PC-9 (cell line): Measurements from ENCODE around the gene GALC. TPM values are rescaled to one million over a fixed set of nuclear protein-coding genes. Genes with fewer than 3 reads are reported as not detected.

Experiments used
- BruUV-seq: library from RNA; stranded (reverse); fragments of 400-500 nt; replicated peaks from 2 replicates; lab custom pipeline; 2021; lab: Mats Ljungman, UMichigan
- CTCF ChIA-PET: fragments of 300-600 bp; sonication (Branson Sonifier 250); formaldehyde crosslinking; loops from one replicate; lab custom pipeline; 2022; ENCODE audit warnings: antibody characterized with exemption; lab: Charles Lee
- POLR2A ChIA-PET: fragments of 300-600 bp; sonication (Branson Sonifier 250); formaldehyde crosslinking; loops from one replicate; lab custom pipeline; 2022; ENCODE audit warnings: antibody characterized with exemption; ENCODE audit not compliant: unreplicated experiment; lab: Charles Lee
- DNase-seq, 2 experiments: peaks; one replicate each; pipeline versions ENCODE4 v3.0.0 to v3.0.0-alpha.2; 2015 to 2022; ENCODE audit warnings: mixed read lengths in 1 of 2
- H2AFZ ChIP-seq: fragments of 200-600 bp; sonication (generic); 2 replicates; pipeline ENCODE4 v1.8.1; 2017; ENCODE audit warnings: antibody characterized with exemption
- H3F3A ChIP-seq: fragments of 200-600 bp; sonication (generic); 2 replicates; pipeline ENCODE4 v1.8.1; 2017; ENCODE audit warnings: antibody characterized with exemption, mild to moderate bottlenecking, low read depth; ENCODE audit not compliant: insufficient read depth
- H3K27ac ChIP-seq: fragments of 200-600 bp; sonication (generic); 2 replicates; pipeline ENCODE4 v1.6.1; 2016; ENCODE audit warnings: mixed run types
- H3K27me3 ChIP-seq: fragments of 200-600 bp; sonication (generic); 2 replicates; pipeline ENCODE4 v1.6.1; 2016; ENCODE audit warnings: low read depth, mixed run types; ENCODE audit not compliant: insufficient read depth
- H3K36me3 ChIP-seq: fragments of 200-600 bp; sonication (generic); 2 replicates; pipeline ENCODE4 v1.6.1; 2016; ENCODE audit warnings: low read depth, mixed run types
- H3K4me1 ChIP-seq: fragments of 200-600 bp; sonication (generic); replicated peaks from 2 replicates; pipeline ENCODE4 v1.6.1; 2016; ENCODE audit warnings: mixed run types; ENCODE audit not compliant: insufficient read depth
- H3K4me2 ChIP-seq: fragments of 200-600 bp; sonication (generic); 2 replicates; pipeline ENCODE4 v1.6.1; 2017; ENCODE audit warnings: mixed run types
- H3K4me3 ChIP-seq: fragments of 200-600 bp; sonication (generic); 2 replicates; pipeline ENCODE4 v1.6.1; 2016; ENCODE audit warnings: mixed run types
- H3K79me2 ChIP-seq: fragments of 200-600 bp; sonication (generic); 2 replicates; pipeline ENCODE4 v1.6.1; 2017; ENCODE audit warnings: low read depth, mixed run types
- H3K9me2 ChIP-seq: fragments of 200-600 bp; sonication (generic); 2 replicates; pipeline ENCODE4 v1.8.1; 2017; ENCODE audit warnings: mild to moderate bottlenecking; ENCODE audit not compliant: insufficient read depth
- H3K9me3 ChIP-seq: fragments of 200-600 bp; sonication (generic); 2 replicates; pipeline ENCODE4 v1.8.1; 2016; ENCODE audit warnings: low read depth; ENCODE audit not compliant: insufficient read depth
- H4K20me1 ChIP-seq: fragments of 200-600 bp; sonication (generic); 2 replicates; pipeline ENCODE4 v1.8.1; 2017; ENCODE audit not compliant: insufficient read depth
- CTCF ChIP-seq: fragments of 200-600 bp; sonication (generic); conservative IDR thresholded peaks from 2 replicates; pipeline ENCODE4 v1.6.1; 2017; ENCODE audit warnings: mixed run types, antibody characterized with exemption, mild to moderate bottlenecking, moderate library complexity
- EZH2 ChIP-seq: fragments of 200-600 bp; sonication (generic); IDR thresholded peaks from 2 replicates; pipeline ENCODE4 v1.8.0; 2017; ENCODE audit warnings: antibody characterized with exemption, low read depth
- intact Hi-C: fragments of 100-400 bp; cut with micrococcal nuclease; formaldehyde crosslinking; loops from one replicate; pipeline ENCODE4 v1.10.0; 2022; ENCODE audit not compliant: unreplicated experiment
- total RNA-seq: library from RNA; stranded (reverse); gene quantifications from 2 replicates; pipeline ENCODE4 v1.2.3, GENCODE V29; 2021

Gene GALC
- total RNA-seq, 1 experiment from 2014 or later, result 2.0 TPM

GRCh38 chr14:87975636-87976035, 17.3 kb downstream of the GALC start:
- H3K9me2 ChIP-seq, result no peaks in the 10 kb centered on the region
- POLR2A ChIA-PET, result no interaction called here
- H3K79me2 ChIP-seq, result no peaks in the 10 kb centered on the region
- H3K4me3 ChIP-seq, result no peak overlapping the region
- intact Hi-C loops, result no loop called here
- TF ChIP-seq EZH2 (no peak), CTCF (no peak)
- BruUV-seq, result no TSS peak
- no peak for DNase-seq
- H3K4me2 ChIP-seq, result no peak overlapping the region
- H3K9me3 ChIP-seq, result no peaks in the 10 kb centered on the region
- no peaks in the 10 kb centered on the region for H3K4me1 ChIP-seq
- H2AFZ ChIP-seq, result no peak overlapping the region
- H3K27ac ChIP-seq, result no peak overlapping the region
- no peaks in the 10 kb centered on the region for H4K20me1 ChIP-seq
- H3F3A ChIP-seq, result no peaks in the 10 kb centered on the region
- CTCF ChIA-PET, result no interaction called here
- no peaks in the 10 kb centered on the region for H3K36me3 ChIP-seq
- no peaks in the 10 kb centered on the region for H3K27me3 ChIP-seq

GRCh38 chr14:87971010-87971409, 22.0 kb downstream of the GALC start:
- no peak overlapping the region for H3K27ac ChIP-seq
- no peaks in the 10 kb centered on the region for H3K36me3 ChIP-seq
- H3K4me2 ChIP-seq, result no peak overlapping the region
- ChIA-PET CTCF (no interaction called here), POLR2A (no interaction called here)
- no peaks in the 10 kb centered on the region for H3K27me3 ChIP-seq
- no TSS peak for BruUV-seq
- H3K79me2 ChIP-seq, result no peaks in the 10 kb centered on the region
- TF ChIP-seq EZH2, result no peak
- TF ChIP-seq CTCF, result no peak
- H3K9me3 ChIP-seq, result no peaks in the 10 kb centered on the region
- intact Hi-C loops, result no loop called here
- no peak for DNase-seq
- H4K20me1 ChIP-seq, result no peaks in the 10 kb centered on the region
- no peaks in the 10 kb centered on the region for H3K4me1 ChIP-seq
- no peak overlapping the region for H3K4me3 ChIP-seq
- H2AFZ ChIP-seq, result no peak overlapping the region
- H3F3A ChIP-seq, result no peaks in the 10 kb centered on the region
- H3K9me2 ChIP-seq, result no peaks in the 10 kb centered on the region

GRCh38 chr14:87967496-87967895, 25.5 kb downstream of the GALC start:
- no peaks in the 10 kb centered on the region for H3K79me2 ChIP-seq
- H2AFZ ChIP-seq, result no peak overlapping the region
- POLR2A ChIA-PET, result no interaction called here
- H3K4me3 ChIP-seq, result no peak overlapping the region
- no peaks in the 10 kb centered on the region for H4K20me1 ChIP-seq
- H3K4me1 ChIP-seq, result no peaks in the 10 kb centered on the region
- H3K9me2 ChIP-seq, result no peaks in the 10 kb centered on the region
- no peak for DNase-seq
- no peaks in the 10 kb centered on the region for H3K27me3 ChIP-seq
- intact Hi-C loops, result no loop called here
- H3K36me3 ChIP-seq, result no peaks in the 10 kb centered on the region
- H3K4me2 ChIP-seq, result no peak overlapping the region
- no peaks in the 10 kb centered on the region for H3K9me3 ChIP-seq
- TF ChIP-seq CTCF (no peak), EZH2 (no peak)
- no peaks in the 10 kb centered on the region for H3F3A ChIP-seq
- no peak overlapping the region for H3K27ac ChIP-seq
- CTCF ChIA-PET, result no interaction called here
- BruUV-seq, result no TSS peak
